GM19240 (cell line): ENCODE measurements around the gene EFCAB12.
"Not testable (repeated sequence)": the region's sequence is repeated elsewhere in the genome, so short reads cannot be mapped to it uniquely, and the experiment has no call there.

ENCODE experiments used
- DNase-seq: peaks from one replicate; pipeline ENCODE4 v3.0.0; 2011; ENCODE audit warnings: low spot score; ENCODE audit not compliant: insufficient read length

Gene EFCAB12

GRCh38 chr3:129421236-129421883 lies 7.1 kb downstream of the EFCAB12 start:
- no peak for DNase-seq

GRCh38 chr3:129419476-129419875 lies 9.0 kb downstream of the EFCAB12 start:
- DNase-seq: no peak

GRCh38 chr3:129418041-129418973 lies 10.1 kb downstream of the EFCAB12 start:
- no peak for DNase-seq

- DNase-seq: no peak
Measured at GRCh38 chr3:129417326-129417725, 11.1 kb downstream of the EFCAB12 start.

GRCh38 chr3:129416415-129416814 lies 12.0 kb downstream of the EFCAB12 start:
- DNase-seq: no peak

- no peak for DNase-seq
Measured at GRCh38 chr3:129415830-129416229, 12.6 kb downstream of the EFCAB12 start.

- no peak for DNase-seq
Measured at GRCh38 chr3:129415378-129415777, 13.1 kb downstream of the EFCAB12 start.

GRCh38 chr3:129413687-129414506 lies 14.5 kb downstream of the EFCAB12 start:
- peak; percentile 36 for DNase-seq

- not testable (repeated sequence) for DNase-seq
Measured at GRCh38 chr3:129413238-129413637, 15.2 kb downstream of the EFCAB12 start.

- DNase-seq: no peak
Measured at GRCh38 chr3:129412542-129413198, 15.8 kb downstream of the EFCAB12 start.

- DNase-seq: no peak
Measured at GRCh38 chr3:129410971-129411370, 17.5 kb downstream of the EFCAB12 start.

GRCh38 chr3:129409541-129409940 lies 18.9 kb downstream of the EFCAB12 start:
- no peak for DNase-seq

- DNase-seq: no peak
Measured at GRCh38 chr3:129404610-129405009, 23.8 kb downstream of the EFCAB12 start.

- DNase-seq: no peak
Measured at GRCh38 chr3:129404130-129404529, 24.3 kb downstream of the EFCAB12 start.

GRCh38 chr3:129403450-129403849 lies 25.0 kb downstream of the EFCAB12 start:
- DNase-seq: no peak

- no peak for DNase-seq
Measured at GRCh38 chr3:129402616-129403015, 25.8 kb downstream of the EFCAB12 start.

- DNase-seq: no peak
Measured at GRCh38 chr3:129402210-129402609, 26.2 kb downstream of the EFCAB12 start.

- DNase-seq: no peak
Measured at GRCh38 chr3:129399895-129400357, 28.5 kb downstream of the EFCAB12 start.

GRCh38 chr3:129399145-129399894 lies 29.1 kb downstream of the EFCAB12 start:
- peak; percentile 87 for DNase-seq

- DNase-seq: no peak
Measured at GRCh38 chr3:129398803-129399144, 29.7 kb downstream of the EFCAB12 start.
